CD4-positive, alpha-beta memory T cell (primary cell): ENCODE results near the gene ADGRL3. TPM values are rescaled to one million over a fixed set of nuclear protein-coding genes. Genes with fewer than 3 reads are reported as not detected.

ENCODE experiments used
- CTCF ChIA-PET: fragments of 350-600 bp; sonication (Branson Sonifier 250); formaldehyde crosslinking; loops from one replicate; lab custom pipeline; 2021; ENCODE audit warnings: inconsistent platforms; ENCODE audit not compliant: partially characterized antibody; lab: Charles Lee
- POLR2A ChIA-PET: fragments of 350-600 bp; sonication (Branson Sonifier 250); formaldehyde crosslinking; loops from one replicate; lab custom pipeline; 2021; ENCODE audit not compliant: partially characterized antibody; lab: Charles Lee
- DNase-seq, 5 donors: peaks; one replicate each; pipeline versions ENCODE4 v3.0.0 to v3.0.0-alpha.2; 2020 to 2022; ENCODE audit warnings: mixed read lengths in 1 of 5
- H3K27ac ChIP-seq: one replicate; pipeline ENCODE4 v1.7.0; 2013; ENCODE audit warnings: low read depth, low read length
- H3K27me3 ChIP-seq: 2 replicates; pipeline ENCODE4 v1.7.0; 2013; ENCODE audit warnings: mild to moderate bottlenecking, low read length, moderate library complexity; ENCODE audit not compliant: insufficient read depth
- H3K36me3 ChIP-seq: 2 replicates; pipeline ENCODE4 v1.7.0; 2013; ENCODE audit warnings: mild to moderate bottlenecking, low read length, moderate library complexity; ENCODE audit not compliant: insufficient read depth
- H3K4me1 ChIP-seq: 2 replicates; pipeline ENCODE4 v1.7.0; 2013; ENCODE audit warnings: mild to moderate bottlenecking, low read length, moderate library complexity; ENCODE audit not compliant: insufficient read depth
- H3K4me3 ChIP-seq, 2 donors: one replicate each; pipeline ENCODE4 v1.7.0; 2013; ENCODE audit warnings: low read length in 2 of 2, mild to moderate bottlenecking in 1 of 2
- H3K9me3 ChIP-seq, 2 donors: one replicate each; pipeline ENCODE4 v1.7.0; 2013; ENCODE audit warnings: low read length in 2 of 2, control low read depth in 1 of 2; ENCODE audit not compliant: control insufficient read depth in 1 of 2
- H3K27ac Mint-ChIP-seq, 7 donors: one replicate each; pipeline ENCODE4 v1.8.0; 2020 to 2021; ENCODE audit warnings: mixed read lengths in 7 of 7, mild to moderate bottlenecking in 6 of 7, inconsistent platforms in 3 of 7, moderate library complexity in 3 of 7
- H3K27me3 Mint-ChIP-seq, 2 donors: one replicate each; pipeline ENCODE4 v1.8.0; 2020 to 2021; ENCODE audit warnings: mixed read lengths in 2 of 2
- H3K36me3 Mint-ChIP-seq, 2 donors: one replicate each; pipeline ENCODE4 v1.8.0; 2020 to 2021; ENCODE audit warnings: mixed read lengths in 2 of 2, inconsistent platforms in 1 of 2, mild to moderate bottlenecking in 1 of 2
- H3K4me1 Mint-ChIP-seq, 4 donors: one replicate each; pipeline ENCODE4 v1.8.0; 2020 to 2021; ENCODE audit warnings: mixed read lengths in 4 of 4, mild to moderate bottlenecking in 1 of 4
- H3K4me3 Mint-ChIP-seq, 8 donors: one replicate each; pipeline ENCODE4 v1.8.0; 2020 to 2021; ENCODE audit warnings: mixed read lengths in 8 of 8, mild to moderate bottlenecking in 7 of 8, moderate library complexity in 6 of 8, inconsistent platforms in 3 of 8
- H3K9me3 Mint-ChIP-seq, 8 donors: one replicate each; pipeline ENCODE4 v1.8.0; 2020 to 2021; ENCODE audit warnings: mixed read lengths in 8 of 8, mild to moderate bottlenecking in 5 of 8, inconsistent platforms in 3 of 8, moderate library complexity in 1 of 8
- intact Hi-C: fragments of 100-400 bp; cut with micrococcal nuclease; formaldehyde crosslinking; loops from one replicate; pipeline ENCODE4 v1.15.1; 2023
- polyA plus RNA-seq, 2 donors: library from polyadenylated mRNA; unstranded; fragments of 300-500 nt; fragmentation: Illumina TruSeq; gene quantifications; one replicate each; pipeline ENCODE4 v1.2.3, GENCODE V29; 2021
- total RNA-seq, 2 experiments: library from RNA; stranded (reverse); gene quantifications; one replicate each; pipeline ENCODE4 v1.2.3, GENCODE V29; 2021

The ADGRL3 gene
- total and polyA plus RNA-seq, 4 experiments from 2014 or later: not detected

- Mint-ChIP-seq H3K27me3 (no peaks in the 10 kb centered on the region), H3K9me3 (peaks cover 0 to 2% (median 0%) of the 10 kb centered on the region in 8 donors), H3K36me3 (no peaks in the 10 kb centered on the region), H3K27ac (no peak overlapping the region), H3K4me3 (no peak overlapping the region), H3K4me1 (no peaks in the 10 kb centered on the region)
- Histone ChIP-seq H3K4me3 (no peak overlapping the region), H3K9me3 (no peaks in the 10 kb centered on the region), H3K4me1 (no peaks in the 10 kb centered on the region), H3K27ac (no peak overlapping the region), H3K27me3 (no peaks in the 10 kb centered on the region), H3K36me3 (no peaks in the 10 kb centered on the region)
- POLR2A ChIA-PET: no interaction called here
- CTCF ChIA-PET: no interaction called here
- intact Hi-C loops: no loop called here
- no peak for DNase-seq
Measured at GRCh38 chr4:61657016-61657415, 456.9 kb downstream of the ADGRL3 start.

DNA sequence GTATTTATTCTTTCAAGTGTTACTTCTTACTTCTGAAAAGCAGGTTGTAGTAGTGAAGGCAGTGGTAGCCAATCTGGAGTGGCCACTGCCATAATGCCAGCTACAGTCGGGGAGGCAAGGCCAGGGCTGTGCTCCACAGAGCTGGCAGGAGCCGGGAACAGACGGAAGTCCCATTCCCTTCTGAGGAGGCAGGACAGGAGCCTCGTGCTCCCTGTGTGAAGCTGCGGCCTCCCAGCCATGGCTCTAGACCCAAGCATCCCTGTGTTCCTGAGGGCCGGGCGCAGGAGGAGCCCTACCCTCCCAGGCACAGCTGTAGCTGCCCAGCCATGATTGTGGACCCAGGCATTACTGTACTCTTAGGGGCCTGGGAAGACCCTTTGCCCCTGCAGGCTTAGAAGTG is 461.8 kb downstream of the ADGRL3 start:
- no peak for DNase-seq
- Mint-ChIP-seq H3K4me1 (no peaks in the 10 kb centered on the region), H3K27me3 (no peaks in the 10 kb centered on the region), H3K36me3 (no peaks in the 10 kb centered on the region), H3K9me3 (peaks cover 0 to 3% (median 2%) of the 10 kb centered on the region in 8 donors), H3K4me3 (no peak overlapping the region), H3K27ac (no peak overlapping the region)
- ChIA-PET POLR2A (no interaction called here), CTCF (no interaction called here)
- intact Hi-C loops: no loop called here
- H3K4me3 ChIP-seq: no peak overlapping the region
- H3K4me1 ChIP-seq: no peaks in the 10 kb centered on the region
- H3K9me3 ChIP-seq: no peaks in the 10 kb centered on the region
- H3K27ac ChIP-seq: no peak overlapping the region
- H3K36me3 ChIP-seq: no peaks in the 10 kb centered on the region
- H3K27me3 ChIP-seq: no peaks in the 10 kb centered on the region

DNA sequence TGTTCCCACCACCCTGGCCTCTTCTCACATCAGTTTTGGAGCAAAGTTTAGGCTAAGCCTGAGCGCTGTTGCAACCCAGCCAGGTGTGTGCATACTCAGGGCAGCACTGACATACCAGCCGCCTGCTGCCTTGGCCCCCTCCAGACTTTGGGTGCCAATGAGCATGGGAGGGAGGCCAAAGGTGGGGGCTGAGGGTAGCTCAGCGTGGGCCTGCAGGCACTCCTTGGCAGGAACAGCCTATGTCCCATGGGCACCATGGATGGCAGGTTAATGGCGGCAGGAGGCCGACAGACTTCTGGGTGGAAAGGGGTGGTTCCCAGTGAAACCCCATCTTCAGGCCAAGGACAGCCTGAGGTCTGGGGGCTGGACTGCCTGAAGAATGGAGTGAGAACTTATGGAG is 462.2 kb downstream of the ADGRL3 start:
- Mint-ChIP-seq H3K36me3 (no peaks in the 10 kb centered on the region), H3K27ac (no peak overlapping the region), H3K27me3 (no peaks in the 10 kb centered on the region), H3K9me3 (peaks cover 0 to 3% (median 2%) of the 10 kb centered on the region in 8 donors), H3K4me1 (no peaks in the 10 kb centered on the region), H3K4me3 (no peak overlapping the region)
- Histone ChIP-seq H3K4me1 (no peaks in the 10 kb centered on the region), H3K27ac (no peak overlapping the region), H3K36me3 (no peaks in the 10 kb centered on the region), H3K9me3 (no peaks in the 10 kb centered on the region), H3K27me3 (no peaks in the 10 kb centered on the region), H3K4me3 (no peak overlapping the region)
- intact Hi-C loops: no loop called here
- ChIA-PET CTCF (no interaction called here), POLR2A (no interaction called here)
- DNase-seq: no peak

GRCh38 chr4:61663310-61663709 is 463.2 kb downstream of the ADGRL3 start:
- H3K27ac ChIP-seq: no peak overlapping the region
- no peaks in the 10 kb centered on the region for H3K27me3 ChIP-seq
- Mint-ChIP-seq H3K27me3 (no peaks in the 10 kb centered on the region), H3K4me1 (no peaks in the 10 kb centered on the region), H3K27ac (no peak overlapping the region), H3K36me3 (no peaks in the 10 kb centered on the region), H3K4me3 (no peak overlapping the region), H3K9me3 (peaks cover 0 to 6% (median 2%) of the 10 kb centered on the region in 8 donors)
- ChIA-PET POLR2A (no interaction called here), CTCF (no interaction called here)
- no peaks in the 10 kb centered on the region for H3K9me3 ChIP-seq
- H3K4me3 ChIP-seq: no peak overlapping the region
- no peaks in the 10 kb centered on the region for H3K36me3 ChIP-seq
- no peaks in the 10 kb centered on the region for H3K4me1 ChIP-seq
- intact Hi-C loops: no loop called here
- no peak for DNase-seq

DNA sequence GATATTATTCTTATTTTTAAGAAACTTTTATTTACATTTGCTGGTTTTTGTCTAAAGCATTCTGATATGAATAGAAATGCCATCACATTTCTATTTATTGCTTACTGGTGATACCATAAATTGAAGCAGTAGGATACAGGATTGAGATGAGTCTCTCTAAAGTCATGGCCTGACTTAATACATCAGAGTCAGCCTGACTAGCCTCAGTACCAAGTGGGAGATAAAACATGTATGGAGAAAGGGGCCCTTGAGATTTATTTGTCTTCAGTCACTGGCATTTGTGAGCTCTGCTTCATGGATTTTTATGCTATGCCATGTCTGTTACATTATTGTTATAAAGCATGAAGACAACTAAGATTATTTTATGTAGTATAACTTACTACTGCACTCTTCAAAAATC is 465.5 kb downstream of the ADGRL3 start:
- H3K9me3 ChIP-seq: no peaks in the 10 kb centered on the region
- DNase-seq: no peak

DNA sequence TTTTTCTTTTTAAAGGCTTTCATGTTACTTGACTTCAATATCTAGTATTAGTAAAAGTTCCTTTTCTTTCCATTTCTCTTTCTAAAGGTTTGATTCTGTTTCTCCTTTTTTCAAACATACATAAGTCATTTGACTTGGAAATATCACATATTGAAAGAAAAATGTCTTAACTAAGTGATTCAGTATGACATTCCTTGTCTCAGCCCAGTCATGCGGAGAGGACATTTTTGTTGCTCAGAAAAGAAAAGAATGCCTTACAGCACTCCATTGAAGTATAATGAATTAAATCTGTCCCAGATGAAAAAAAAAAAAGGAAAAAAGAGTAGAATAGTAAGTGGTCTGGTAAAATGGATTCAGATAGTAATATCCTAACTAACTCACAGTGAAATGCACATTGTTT is 466.1 kb downstream of the ADGRL3 start:
- no peaks in the 10 kb centered on the region for H3K27me3 Mint-ChIP-seq
- H3K36me3 Mint-ChIP-seq: no peaks in the 10 kb centered on the region
- intact Hi-C loops: no loop called here
- H3K4me3 ChIP-seq: no peak overlapping the region
- peaks cover 0 to 6% (median 2%) of the 10 kb centered on the region in 8 donors for H3K9me3 Mint-ChIP-seq
- CTCF ChIA-PET: no interaction called here
- POLR2A ChIA-PET: no interaction called here
- no peaks in the 10 kb centered on the region for H3K9me3 ChIP-seq
- DNase-seq: no peak
- no peaks in the 10 kb centered on the region for H3K27me3 ChIP-seq
- no peak overlapping the region for H3K27ac ChIP-seq
- no peaks in the 10 kb centered on the region for H3K4me1 ChIP-seq
- H3K4me3 Mint-ChIP-seq: no peak overlapping the region
- H3K27ac Mint-ChIP-seq: no peak overlapping the region
- H3K36me3 ChIP-seq: no peaks in the 10 kb centered on the region
- no peaks in the 10 kb centered on the region for H3K4me1 Mint-ChIP-seq

More for the DNA sequence above, 465.5 kb downstream of the ADGRL3 start:
- ChIA-PET CTCF (no interaction called here), POLR2A (no interaction called here)
- Mint-ChIP-seq H3K27me3 (no peaks in the 10 kb centered on the region), H3K4me3 (no peak overlapping the region), H3K4me1 (no peaks in the 10 kb centered on the region), H3K9me3 (peaks cover 0 to 6% (median 2%) of the 10 kb centered on the region in 8 donors), H3K36me3 (no peaks in the 10 kb centered on the region), H3K27ac (no peak overlapping the region)
- Histone ChIP-seq H3K4me3 (no peak overlapping the region), H3K27ac (no peak overlapping the region), H3K27me3 (no peaks in the 10 kb centered on the region), H3K4me1 (no peaks in the 10 kb centered on the region), H3K36me3 (no peaks in the 10 kb centered on the region)
- intact Hi-C loops: no loop called here

DNA sequence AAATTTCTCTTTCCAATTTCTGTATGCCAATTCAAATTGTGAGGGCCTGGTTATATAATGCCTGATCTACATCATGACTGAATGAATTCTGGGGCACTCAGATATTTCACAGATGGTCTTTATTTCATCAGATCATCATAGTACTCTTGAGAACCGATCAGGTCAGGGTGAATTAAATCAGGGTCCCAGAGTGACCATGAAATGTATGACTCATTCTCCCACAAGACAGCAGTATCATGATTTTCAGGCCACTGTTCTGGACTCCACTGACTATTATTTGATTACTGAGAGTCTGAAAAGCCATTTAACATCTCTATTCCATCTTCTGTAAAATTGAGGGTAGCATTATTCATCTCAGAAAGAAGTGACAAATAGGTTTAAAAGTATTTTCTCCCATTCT is 471.5 kb downstream of the ADGRL3 start:
- Histone ChIP-seq H3K36me3 (no peaks in the 10 kb centered on the region), H3K4me3 (no peak overlapping the region), H3K9me3 (no peaks in the 10 kb centered on the region), H3K27ac (no peak overlapping the region), H3K27me3 (no peaks in the 10 kb centered on the region), H3K4me1 (no peaks in the 10 kb centered on the region)
- ChIA-PET CTCF (no interaction called here), POLR2A (no interaction called here)
- no peaks in the 10 kb centered on the region for H3K27me3 Mint-ChIP-seq
- H3K4me3 Mint-ChIP-seq: no peak overlapping the region
- intact Hi-C loops: no loop called here
- H3K4me1 Mint-ChIP-seq: no peaks in the 10 kb centered on the region
- no peaks in the 10 kb centered on the region for H3K36me3 Mint-ChIP-seq
- no peak for DNase-seq
- peaks cover 0 to 5% (median under 1%) of the 10 kb centered on the region in 8 donors for H3K9me3 Mint-ChIP-seq
- H3K27ac Mint-ChIP-seq: no peak overlapping the region

GRCh38 chr4:61675464-61675863 is 475.3 kb downstream of the ADGRL3 start:
- Histone ChIP-seq H3K36me3 (no peaks in the 10 kb centered on the region), H3K4me1 (no peaks in the 10 kb centered on the region), H3K27me3 (no peaks in the 10 kb centered on the region), H3K27ac (no peak overlapping the region), H3K9me3 (no peaks in the 10 kb centered on the region), H3K4me3 (no peak overlapping the region)
- H3K36me3 Mint-ChIP-seq: no peaks in the 10 kb centered on the region
- no peak overlapping the region for H3K27ac Mint-ChIP-seq
- no peaks in the 10 kb centered on the region for H3K4me1 Mint-ChIP-seq
- intact Hi-C loops: no loop called here
- H3K9me3 Mint-ChIP-seq: peaks cover 0 to 2% (median under 1%) of the 10 kb centered on the region in 8 donors
- CTCF ChIA-PET: no interaction called here
- H3K4me3 Mint-ChIP-seq: no peak overlapping the region
- DNase-seq: no peak
- POLR2A ChIA-PET: no interaction called here
- no peaks in the 10 kb centered on the region for H3K27me3 Mint-ChIP-seq
